Neural cell (in vitro differentiated cells): ENCODE data around the gene MYO7B. TPM values are rescaled to one million over a fixed set of nuclear protein-coding genes. Genes with fewer than 3 reads are reported as not detected.

Experiments used
- H2AFZ ChIP-seq: fragments of 200-600, 300-800 bp; sonication (generic), shearing (Covaris generic); 2 replicates; pipeline ENCODE4 v1.6.0; 2014; ENCODE audit warnings: low read depth, mild to moderate bottlenecking, antibody characterized with exemption, low read length, moderate library complexity
- H3F3A ChIP-seq: fragments of 200-600 bp; shearing (Covaris generic); 2 replicates; pipeline ENCODE4 v1.6.1; 2016; ENCODE audit warnings: mild to moderate bottlenecking, moderate library complexity, mixed read lengths, antibody characterized with exemption, low read length; ENCODE audit not compliant: insufficient read depth, poor library complexity, severe bottlenecking
- H3K27ac ChIP-seq: fragments of 200-600, 300-800 bp; sonication (generic), shearing (Covaris generic); 2 replicates; pipeline ENCODE4 v1.5.1; 2014; ENCODE audit warnings: mild to moderate bottlenecking, low read length, moderate library complexity
- H3K27me3 ChIP-seq: fragments of 300-800, 200-600 bp; sonication (generic), shearing (Covaris generic); 2 replicates; pipeline ENCODE4 v1.6.0; 2014; ENCODE audit warnings: mild to moderate bottlenecking, low read depth, low read length, moderate library complexity; ENCODE audit not compliant: insufficient read depth
- H3K36me3 ChIP-seq: fragments of 300-800, 200-600 bp; sonication (generic), shearing (Covaris generic); 2 replicates; pipeline ENCODE4 v1.5.1; 2014; ENCODE audit warnings: mild to moderate bottlenecking, antibody characterized with exemption, low read length, moderate library complexity; ENCODE audit not compliant: insufficient read depth
- H3K4me2 ChIP-seq: fragments of 300-800, 200-600 bp; sonication (generic), shearing (Covaris generic); 2 replicates; pipeline ENCODE4 v1.6.0; 2014; ENCODE audit warnings: mild to moderate bottlenecking, low read length
- H3K4me3 ChIP-seq: fragments of 300-800, 200-600 bp; sonication (generic), shearing (Covaris generic); 2 replicates; pipeline ENCODE4 v1.5.1; 2014; ENCODE audit warnings: mild to moderate bottlenecking, low read length, moderate library complexity
- H3K79me2 ChIP-seq: fragments of 200-600 bp; shearing (Covaris generic); replicated peaks from 2 replicates; pipeline ENCODE4 v1.6.0; 2014; ENCODE audit warnings: mild to moderate bottlenecking, low read length, moderate library complexity; ENCODE audit not compliant: insufficient read depth
- H3K9ac ChIP-seq: fragments of 300-800, 200-600 bp; sonication (generic), shearing (Covaris generic); 2 replicates; pipeline ENCODE4 v1.6.1; 2016; ENCODE audit warnings: mild to moderate bottlenecking, low read length, mixed read lengths
- H3K9me2 ChIP-seq: fragments of 200-600 bp; shearing (Covaris generic); 2 replicates; pipeline ENCODE4 v1.6.1; 2016; ENCODE audit warnings: mild to moderate bottlenecking, low read length, mixed read lengths; ENCODE audit not compliant: insufficient read depth
- H3K9me3 ChIP-seq: fragments of 200-600, 300-800 bp; sonication (generic), shearing (Covaris generic); 2 replicates; pipeline ENCODE4 v1.6.1; 2016; ENCODE audit warnings: mild to moderate bottlenecking, mixed run types, low read length, moderate library complexity, mixed read lengths
- H4K20me1 ChIP-seq: fragments of 200-600 bp; shearing (Covaris generic); 2 replicates; pipeline ENCODE4 v1.6.1; 2016; ENCODE audit warnings: mild to moderate bottlenecking, mixed run types; ENCODE audit not compliant: insufficient read depth
- EP300 ChIP-seq: fragments of 450-650 bp; conservative IDR thresholded peaks from 2 replicates; pipeline ENCODE4 v1.6.1; 2014; ENCODE audit warnings: antibody characterized with exemption, mild to moderate bottlenecking, moderate library complexity; ENCODE audit not compliant: poor library complexity, severe bottlenecking
- EZH2 ChIP-seq: fragments of 200-600, 300-800 bp; shearing (Covaris generic), sonication (generic); IDR thresholded peaks from 2 replicates; pipeline ENCODE4 v1.6.1; 2014; ENCODE audit warnings: antibody characterized with exemption, low read length, borderline replicate concordance, mild to moderate bottlenecking; ENCODE audit not compliant: insufficient read depth, poor library complexity, severe bottlenecking
- MXI1 ChIP-seq: fragments of 450-650 bp; conservative IDR thresholded peaks from 2 replicates; pipeline ENCODE4 v1.6.1; 2014; ENCODE audit warnings: antibody characterized with exemption, mild to moderate bottlenecking; ENCODE audit not compliant: poor library complexity, severe bottlenecking
- POLR2AphosphoS5 ChIP-seq: IDR thresholded peaks from 2 replicates; pipeline ENCODE4 v1.6.1; 2012
- RAD21 ChIP-seq: fragments of 450-650 bp; conservative IDR thresholded peaks from 2 replicates; pipeline ENCODE4 v1.6.1; 2014; ENCODE audit warnings: antibody characterized with exemption, mild to moderate bottlenecking, moderate library complexity
- SMC3 ChIP-seq: fragments of 450-650 bp; conservative IDR thresholded peaks from 2 replicates; pipeline ENCODE4 v1.6.1; 2014; ENCODE audit warnings: antibody characterized with exemption, mild to moderate bottlenecking, moderate library complexity; ENCODE audit not compliant: poor library complexity
- TAF1 ChIP-seq: IDR thresholded peaks from 2 replicates; pipeline ENCODE4 v1.6.1; 2012; ENCODE audit warnings: low read depth
- polyA plus RNA-seq: library from polyadenylated mRNA; depleted of rRNA; stranded (reverse); fragments of >200 nt; gene quantifications from 2 replicates; pipeline ENCODE4 v1.2.3, GENCODE V29; 2014
- TF ChIP-seq, protein P1 (sequence below): fragments of 450-650 bp; IDR thresholded peaks from 2 replicates; pipeline ENCODE4 v1.5.1; 2014; ENCODE audit warnings: antibody characterized with exemption, mild to moderate bottlenecking, moderate library complexity; ENCODE audit not compliant: poor library complexity, severe bottlenecking
- TF ChIP-seq, protein P2 (sequence below): IDR thresholded peaks from 2 replicates; pipeline ENCODE4 v1.6.1; 2012; ENCODE audit warnings: borderline replicate concordance

The MYO7B gene
- polyA plus RNA-seq, 1 donor from 2014 or later = 0.16 TPM

DNA sequence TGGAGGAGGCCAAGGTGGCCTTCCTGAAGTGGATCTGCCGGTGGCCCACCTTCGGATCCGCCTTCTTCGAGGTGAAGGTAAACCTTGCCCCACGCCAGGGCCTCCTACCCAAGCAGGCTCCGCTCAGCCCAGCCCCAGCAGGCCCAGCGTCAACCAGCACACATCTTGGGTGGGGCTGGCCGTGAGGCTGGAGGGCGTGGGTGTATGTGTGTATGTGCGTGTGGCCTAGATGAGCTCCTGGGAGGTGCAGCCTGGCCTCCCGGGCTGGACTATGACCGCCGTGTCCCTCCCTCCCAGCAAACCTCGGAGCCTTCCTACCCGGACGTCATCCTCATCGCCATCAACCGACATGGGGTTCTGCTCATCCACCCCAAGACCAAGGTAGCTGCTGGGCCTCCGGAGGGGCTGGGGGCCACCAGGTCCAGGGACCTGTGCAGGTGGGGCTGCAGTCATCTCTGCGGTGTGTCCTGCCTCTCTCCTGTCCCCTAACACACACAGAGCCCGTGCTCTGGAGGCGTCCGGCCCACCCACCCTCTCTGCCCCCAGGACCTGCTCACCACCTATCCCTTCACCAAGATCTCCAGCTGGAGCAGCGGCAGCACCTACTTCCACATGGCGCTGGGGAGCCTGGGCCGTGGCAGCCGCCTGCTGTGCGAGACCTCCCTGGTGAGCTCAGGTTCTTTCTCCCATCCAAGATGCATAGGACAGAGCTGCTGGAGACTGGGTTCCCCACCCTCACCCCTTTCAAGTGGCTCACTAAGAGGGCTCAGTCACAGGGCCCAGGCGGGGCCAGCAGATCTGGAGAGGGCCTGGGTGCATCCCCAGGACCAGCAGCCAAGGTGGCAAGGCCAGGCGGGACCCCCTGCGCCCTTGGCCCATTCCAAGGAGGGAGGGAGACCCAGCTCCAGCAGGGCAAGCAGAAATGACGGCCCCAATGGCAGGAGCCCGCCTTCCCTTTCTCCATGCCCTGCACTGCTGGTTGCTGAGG, 101.1 kb downstream of the MYO7B start:
- H3K36me3 ChIP-seq = no peaks in the 10 kb centered on the region
- no peaks in the 10 kb centered on the region for H3K9me2 ChIP-seq
- TF ChIP-seq TAF1 (no peak), RAD21 (no peak), SMC3 (no peak), EP300 (no peak), EZH2 (no peak), MXI1 (no peak), POLR2AphosphoS5 (no peak)
- TF ChIP-seq, protein P1, sequence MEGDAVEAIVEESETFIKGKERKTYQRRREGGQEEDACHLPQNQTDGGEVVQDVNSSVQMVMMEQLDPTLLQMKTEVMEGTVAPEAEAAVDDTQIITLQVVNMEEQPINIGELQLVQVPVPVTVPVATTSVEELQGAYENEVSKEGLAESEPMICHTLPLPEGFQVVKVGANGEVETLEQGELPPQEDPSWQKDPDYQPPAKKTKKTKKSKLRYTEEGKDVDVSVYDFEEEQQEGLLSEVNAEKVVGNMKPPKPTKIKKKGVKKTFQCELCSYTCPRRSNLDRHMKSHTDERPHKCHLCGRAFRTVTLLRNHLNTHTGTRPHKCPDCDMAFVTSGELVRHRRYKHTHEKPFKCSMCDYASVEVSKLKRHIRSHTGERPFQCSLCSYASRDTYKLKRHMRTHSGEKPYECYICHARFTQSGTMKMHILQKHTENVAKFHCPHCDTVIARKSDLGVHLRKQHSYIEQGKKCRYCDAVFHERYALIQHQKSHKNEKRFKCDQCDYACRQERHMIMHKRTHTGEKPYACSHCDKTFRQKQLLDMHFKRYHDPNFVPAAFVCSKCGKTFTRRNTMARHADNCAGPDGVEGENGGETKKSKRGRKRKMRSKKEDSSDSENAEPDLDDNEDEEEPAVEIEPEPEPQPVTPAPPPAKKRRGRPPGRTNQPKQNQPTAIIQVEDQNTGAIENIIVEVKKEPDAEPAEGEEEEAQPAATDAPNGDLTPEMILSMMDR = no peak
- TF ChIP-seq, protein P2, sequence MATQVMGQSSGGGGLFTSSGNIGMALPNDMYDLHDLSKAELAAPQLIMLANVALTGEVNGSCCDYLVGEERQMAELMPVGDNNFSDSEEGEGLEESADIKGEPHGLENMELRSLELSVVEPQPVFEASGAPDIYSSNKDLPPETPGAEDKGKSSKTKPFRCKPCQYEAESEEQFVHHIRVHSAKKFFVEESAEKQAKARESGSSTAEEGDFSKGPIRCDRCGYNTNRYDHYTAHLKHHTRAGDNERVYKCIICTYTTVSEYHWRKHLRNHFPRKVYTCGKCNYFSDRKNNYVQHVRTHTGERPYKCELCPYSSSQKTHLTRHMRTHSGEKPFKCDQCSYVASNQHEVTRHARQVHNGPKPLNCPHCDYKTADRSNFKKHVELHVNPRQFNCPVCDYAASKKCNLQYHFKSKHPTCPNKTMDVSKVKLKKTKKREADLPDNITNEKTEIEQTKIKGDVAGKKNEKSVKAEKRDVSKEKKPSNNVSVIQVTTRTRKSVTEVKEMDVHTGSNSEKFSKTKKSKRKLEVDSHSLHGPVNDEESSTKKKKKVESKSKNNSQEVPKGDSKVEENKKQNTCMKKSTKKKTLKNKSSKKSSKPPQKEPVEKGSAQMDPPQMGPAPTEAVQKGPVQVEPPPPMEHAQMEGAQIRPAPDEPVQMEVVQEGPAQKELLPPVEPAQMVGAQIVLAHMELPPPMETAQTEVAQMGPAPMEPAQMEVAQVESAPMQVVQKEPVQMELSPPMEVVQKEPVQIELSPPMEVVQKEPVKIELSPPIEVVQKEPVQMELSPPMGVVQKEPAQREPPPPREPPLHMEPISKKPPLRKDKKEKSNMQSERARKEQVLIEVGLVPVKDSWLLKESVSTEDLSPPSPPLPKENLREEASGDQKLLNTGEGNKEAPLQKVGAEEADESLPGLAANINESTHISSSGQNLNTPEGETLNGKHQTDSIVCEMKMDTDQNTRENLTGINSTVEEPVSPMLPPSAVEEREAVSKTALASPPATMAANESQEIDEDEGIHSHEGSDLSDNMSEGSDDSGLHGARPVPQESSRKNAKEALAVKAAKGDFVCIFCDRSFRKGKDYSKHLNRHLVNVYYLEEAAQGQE = no peak
- H3K4me2 ChIP-seq = no peak overlapping the region
- no peak overlapping the region for H3K9ac ChIP-seq
- H3K79me2 ChIP-seq = no peaks in the 10 kb centered on the region
- no peak overlapping the region for H2AFZ ChIP-seq
- no peaks in the 10 kb centered on the region for H3K27me3 ChIP-seq
- no peak overlapping the region for H3K27ac ChIP-seq
- H4K20me1 ChIP-seq = no peaks in the 10 kb centered on the region
- H3K9me3 ChIP-seq = no peaks in the 10 kb centered on the region
- H3F3A ChIP-seq = no peaks in the 10 kb centered on the region
- no peak overlapping the region for H3K4me3 ChIP-seq

GRCh38 chr2:127637236-127637630, 101.8 kb downstream of the MYO7B start:
- H3K9ac ChIP-seq = no peak overlapping the region
- no peaks in the 10 kb centered on the region for H3K36me3 ChIP-seq
- H3K27me3 ChIP-seq = no peaks in the 10 kb centered on the region
- H3F3A ChIP-seq = no peaks in the 10 kb centered on the region
- no peaks in the 10 kb centered on the region for H3K9me2 ChIP-seq
- no peak overlapping the region for H3K4me3 ChIP-seq
- H2AFZ ChIP-seq = no peak overlapping the region
- no peaks in the 10 kb centered on the region for H3K9me3 ChIP-seq
- H4K20me1 ChIP-seq = no peaks in the 10 kb centered on the region
- H3K27ac ChIP-seq = no peak overlapping the region
- TF ChIP-seq MXI1 (no peak), POLR2AphosphoS5 (no peak), SMC3 (no peak), EZH2 (no peak), TAF1 (no peak), RAD21 (no peak), EP300 (no peak)
- TF ChIP-seq, protein P1 = no peak
- TF ChIP-seq, protein P2 = no peak
- H3K79me2 ChIP-seq = no peaks in the 10 kb centered on the region
- H3K4me2 ChIP-seq = no peak overlapping the region
